ENCODE results near the gene SRR. TPM values are rescaled to one million over a fixed set of nuclear protein-coding genes. Genes with fewer than 3 reads are reported as not detected.

SRR gene
- total RNA-seq, 2 experiments from 2014 or later, result 18.3 to 23.0 TPM

DNA sequence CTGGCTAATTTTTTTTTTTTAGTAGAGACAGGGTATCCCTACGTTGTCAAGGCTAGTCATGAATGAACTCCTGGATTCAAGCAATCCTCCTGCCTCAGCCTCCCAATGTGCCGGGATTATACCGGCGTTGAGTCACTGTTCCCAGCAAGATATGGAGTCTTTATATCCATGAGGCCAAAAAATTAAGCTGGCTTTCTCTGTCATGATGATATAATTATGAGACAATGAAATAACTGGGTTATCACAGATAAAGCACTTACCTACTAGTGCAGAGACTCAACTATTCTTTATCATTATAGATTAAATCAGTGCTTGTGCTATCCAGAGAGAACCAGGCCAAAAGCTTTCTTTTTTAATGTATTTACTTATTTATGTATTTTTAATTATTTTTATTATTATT, 36.4 kb upstream of the SRR start:
- DNase-seq, result no peak
- Mint-ChIP-seq H3K4me1 (peaks cover 81% of the 10 kb centered on the region), H3K36me3 (ENCODE audit: low read depth) (peaks cover 52% of the 10 kb centered on the region), H3K27ac (peak overlapping the region; percentile 96), H3K9me3 (no peaks in the 10 kb centered on the region), H3K4me3 (peak overlapping the region; percentile 74), H3K27me3 (no peaks in the 10 kb centered on the region)
- CTCF ChIA-PET, result interaction anchor here (1.2 to 3.6 kb wide), 4 partner anchors 8 to 214 kb away, joined by 3 to 20 read pairs (median 4); partner anchors contain the start of gene HIC1
- POLR2A ChIA-PET, result no interaction called here

DNA sequence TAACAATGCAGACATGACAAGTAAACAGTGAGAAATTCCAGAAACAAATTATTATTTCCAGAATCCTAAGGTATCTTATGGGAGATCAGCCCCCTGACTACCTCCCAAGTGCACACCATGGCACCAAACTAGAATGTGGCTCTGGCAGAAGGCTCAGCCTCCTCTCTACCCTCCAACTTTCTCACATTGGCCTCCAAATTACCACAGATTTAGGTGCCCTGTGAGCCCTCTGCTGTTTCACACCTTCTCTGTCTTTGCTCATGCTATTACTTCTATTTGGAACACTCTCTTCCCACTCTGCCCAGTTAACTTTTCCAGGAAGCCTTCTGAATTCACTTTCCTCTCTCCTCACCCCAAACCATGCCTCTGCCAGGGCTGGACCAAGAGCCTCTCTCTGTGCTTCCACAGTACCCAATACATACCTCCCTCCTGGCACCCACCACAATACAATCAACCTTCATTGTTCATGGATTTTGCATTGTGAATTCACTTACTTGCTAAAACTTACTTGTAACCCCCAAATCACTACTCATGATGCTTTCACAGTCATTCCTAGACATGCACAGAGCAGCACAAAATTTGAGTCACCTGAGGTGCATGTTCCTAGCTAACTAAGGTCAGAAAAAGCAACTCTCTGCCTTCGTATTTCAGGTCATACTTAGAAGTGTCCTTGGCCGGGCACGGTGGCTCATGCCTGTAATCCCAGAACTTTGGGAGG, 31.6 kb upstream of the SRR start:
- DNase-seq, result no peak
- no peaks in the 10 kb centered on the region for H3K27me3 Mint-ChIP-seq
- H3K36me3 Mint-ChIP-seq (ENCODE audit: low read depth), result peaks cover 55% of the 10 kb centered on the region
- H3K27ac Mint-ChIP-seq, result peak overlapping the region; percentile 65
- CTCF ChIA-PET, result interaction anchor here (1.0 to 2.6 kb wide), 3 partner anchors 12 to 217 kb away, joined by 3 to 8 read pairs (median 6); partner anchors contain the start of gene HIC1
- POLR2A ChIA-PET, result no interaction called here
- peaks cover 74% of the 10 kb centered on the region for H3K4me1 Mint-ChIP-seq
- no peaks in the 10 kb centered on the region for H3K9me3 Mint-ChIP-seq
- no peak overlapping the region for H3K4me3 Mint-ChIP-seq

DNA sequence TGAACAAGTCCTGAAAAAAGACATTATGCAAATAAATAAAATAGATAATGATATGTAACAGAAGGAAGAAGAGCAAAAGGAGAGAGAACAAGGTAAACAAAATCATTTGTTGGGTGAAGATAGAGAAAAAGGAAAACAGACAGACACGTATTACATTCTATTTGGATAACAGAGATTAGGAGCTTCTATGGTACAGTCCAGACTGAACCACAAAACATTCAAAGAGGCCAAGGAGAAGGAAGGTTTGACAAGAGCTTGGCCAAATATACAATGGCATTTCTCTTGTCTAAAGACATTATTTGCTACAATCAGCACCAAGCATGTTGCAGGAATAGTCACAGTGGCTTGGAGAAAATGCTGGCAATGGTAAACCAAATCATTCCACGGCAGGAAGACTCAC, 29.3 kb upstream of the SRR start:
- peaks cover 74% of the 10 kb centered on the region for H3K4me1 Mint-ChIP-seq
- H3K4me3 Mint-ChIP-seq, result no peak overlapping the region
- POLR2A ChIA-PET, result interaction anchor here (1.2 kb wide), 1 partner anchor 15 kb away, joined by 6 read pairs; no protein-coding TSS in a partner anchor
- no peaks in the 10 kb centered on the region for H3K9me3 Mint-ChIP-seq
- H3K27me3 Mint-ChIP-seq, result no peaks in the 10 kb centered on the region
- CTCF ChIA-PET, result no interaction called here
- H3K27ac Mint-ChIP-seq, result peak overlapping the region; percentile 63
- DNase-seq, result no peak
- H3K36me3 Mint-ChIP-seq (ENCODE audit: low read depth), result peaks cover 60% of the 10 kb centered on the region

DNA sequence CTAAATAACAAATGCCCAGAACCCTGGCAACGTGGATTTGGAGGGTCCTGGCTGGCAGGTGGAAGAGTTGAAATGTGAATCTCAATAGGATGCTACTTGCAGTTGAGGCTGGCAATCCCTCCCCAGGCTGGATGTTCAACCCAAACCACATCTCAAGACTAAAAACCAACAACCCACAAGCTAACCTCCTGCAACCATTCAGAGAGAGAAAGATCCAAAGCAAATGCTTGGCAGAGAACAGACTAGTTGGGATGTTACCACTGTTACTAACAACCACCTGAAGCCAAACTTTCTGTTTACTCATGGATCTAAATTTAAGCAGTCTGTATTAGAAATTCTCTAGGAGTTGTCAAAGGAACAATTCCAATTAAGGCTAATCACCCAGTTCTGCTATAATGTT, 28.0 kb upstream of the SRR start:
- DNase-seq, result peak; percentile 66
- POLR2A ChIA-PET, result no interaction called here

DNA sequence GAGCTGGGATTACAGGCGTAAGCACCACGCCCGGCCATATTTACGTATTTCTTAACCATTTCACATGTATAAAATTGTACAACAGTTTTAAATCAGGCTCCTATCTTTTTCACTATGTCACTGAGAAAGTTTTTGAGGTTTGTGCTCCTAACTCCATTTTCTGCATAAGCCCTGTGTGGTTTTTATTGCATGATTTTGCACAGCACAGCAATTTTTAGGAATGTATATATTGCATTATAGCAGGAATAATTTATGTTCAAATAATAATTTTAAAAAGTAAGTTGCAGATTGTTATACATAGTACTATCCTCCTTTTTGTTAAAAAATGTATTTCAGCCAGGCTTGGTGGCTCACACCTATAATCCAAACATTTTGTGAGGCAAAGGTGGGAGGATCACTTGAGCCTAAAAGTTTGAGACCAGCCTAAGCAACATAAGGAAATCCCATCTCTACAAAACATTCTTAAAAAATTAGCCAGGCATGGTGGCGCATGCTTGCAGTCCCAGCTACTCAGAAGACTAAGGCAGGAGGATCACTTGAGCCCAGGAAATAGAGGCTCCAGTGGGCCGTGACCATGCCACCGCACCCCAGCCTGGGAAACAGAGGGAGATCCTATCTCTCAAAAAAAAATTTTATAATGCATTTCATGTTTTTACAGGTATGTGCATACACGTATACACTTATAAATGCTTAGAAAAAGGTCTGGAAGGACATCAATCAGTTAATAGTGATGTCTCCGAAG, 26.1 kb upstream of the SRR start:
- Mint-ChIP-seq H3K4me1 (peaks cover 77% of the 10 kb centered on the region), H3K27ac (peak overlapping the region; percentile 27), H3K9me3 (no peaks in the 10 kb centered on the region), H3K36me3 (ENCODE audit: low read depth) (peaks cover 64% of the 10 kb centered on the region), H3K27me3 (no peaks in the 10 kb centered on the region), H3K4me3 (no peak overlapping the region)
- no peak for DNase-seq
- POLR2A ChIA-PET, result no interaction called here
- CTCF ChIA-PET, result interaction anchor here (0.6 to 2.5 kb wide), 2 partner anchors 32 to 157 kb away, joined by 3 to 10 read pairs; no protein-coding TSS in a partner anchor

More for the DNA sequence above, 28.0 kb upstream of the SRR start:
- CTCF ChIA-PET, result interaction anchor here (0.6 to 2.5 kb wide), 8 partner anchors 8 to 221 kb away, joined by 3 to 10 read pairs (median 4); no protein-coding TSS in a partner anchor
- peaks cover 56% of the 10 kb centered on the region for H3K36me3 Mint-ChIP-seq (ENCODE audit: low read depth)
- H3K9me3 Mint-ChIP-seq, result no peaks in the 10 kb centered on the region
- H3K27me3 Mint-ChIP-seq, result no peaks in the 10 kb centered on the region
- H3K4me3 Mint-ChIP-seq, result peak overlapping the region; percentile 40
- peaks cover 70% of the 10 kb centered on the region for H3K4me1 Mint-ChIP-seq
- peak overlapping the region; percentile 81 for H3K27ac Mint-ChIP-seq

DNA sequence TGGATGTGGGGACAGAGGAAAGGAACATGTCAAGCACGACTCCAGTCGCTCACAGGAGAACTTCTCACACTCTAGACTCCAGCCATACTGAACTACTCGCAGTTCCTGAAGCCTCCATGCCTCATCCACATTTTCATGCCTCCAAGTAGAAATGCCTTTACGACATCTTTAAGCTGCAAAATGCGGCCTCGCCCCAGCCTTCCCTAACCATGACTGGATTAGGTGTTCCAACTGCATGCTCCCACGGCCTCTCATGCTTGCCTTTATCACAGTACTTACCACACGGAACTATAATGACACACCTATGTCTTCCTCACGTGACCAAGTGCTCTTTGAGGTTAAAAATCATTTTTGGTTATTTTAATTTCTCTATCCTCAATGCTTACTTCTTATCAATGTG, 24.0 kb upstream of the SRR start:
- peak overlapping the region; percentile 77 for H3K27ac Mint-ChIP-seq
- no peaks in the 10 kb centered on the region for H3K27me3 Mint-ChIP-seq
- ChIA-PET POLR2A (interaction anchor here (0.6 to 1.2 kb wide), 2 partner anchors 34 to 35 kb away, joined by 3 read pairs; no protein-coding TSS in a partner anchor), CTCF (interaction anchor here (0.6 to 7.0 kb wide), 5 partner anchors 16 to 223 kb away, joined by 3 to 82 read pairs (median 5); partner anchors contain the start of gene HIC1)
- H3K4me1 Mint-ChIP-seq, result peaks cover 72% of the 10 kb centered on the region
- peaks cover 66% of the 10 kb centered on the region for H3K36me3 Mint-ChIP-seq (ENCODE audit: low read depth)
- no peaks in the 10 kb centered on the region for H3K9me3 Mint-ChIP-seq
- DNase-seq, result no peak
- no peak overlapping the region for H3K4me3 Mint-ChIP-seq

DNA sequence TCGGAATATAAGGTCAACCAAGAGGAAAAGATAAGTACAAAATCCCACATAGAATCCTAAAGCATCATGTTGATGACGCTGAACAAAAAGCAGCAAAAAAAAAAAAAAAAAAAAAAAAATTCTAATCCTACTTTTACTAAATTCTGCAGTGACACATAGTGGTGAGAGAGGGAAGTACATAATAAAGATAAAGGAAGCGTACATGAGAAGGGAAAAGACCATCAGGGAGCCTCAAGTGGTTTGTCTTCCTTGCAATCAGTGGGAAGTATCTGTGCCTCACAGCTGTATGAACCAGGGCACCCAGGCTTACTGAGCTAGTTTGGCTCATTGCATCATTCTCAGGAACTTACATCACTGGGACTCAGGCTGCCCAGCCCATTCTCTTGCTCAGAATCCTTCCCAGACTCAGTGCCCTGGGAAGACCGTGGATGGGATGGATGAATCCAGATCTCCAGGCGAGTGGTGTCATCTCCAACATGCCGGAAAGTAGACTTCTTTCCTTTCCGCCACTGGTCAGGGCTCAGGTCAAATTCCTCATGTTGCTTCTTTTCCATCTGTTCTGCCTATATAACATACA, 21.4 kb upstream of the SRR start:
- peaks cover 59% of the 10 kb centered on the region for H3K36me3 Mint-ChIP-seq (ENCODE audit: low read depth)

DNA sequence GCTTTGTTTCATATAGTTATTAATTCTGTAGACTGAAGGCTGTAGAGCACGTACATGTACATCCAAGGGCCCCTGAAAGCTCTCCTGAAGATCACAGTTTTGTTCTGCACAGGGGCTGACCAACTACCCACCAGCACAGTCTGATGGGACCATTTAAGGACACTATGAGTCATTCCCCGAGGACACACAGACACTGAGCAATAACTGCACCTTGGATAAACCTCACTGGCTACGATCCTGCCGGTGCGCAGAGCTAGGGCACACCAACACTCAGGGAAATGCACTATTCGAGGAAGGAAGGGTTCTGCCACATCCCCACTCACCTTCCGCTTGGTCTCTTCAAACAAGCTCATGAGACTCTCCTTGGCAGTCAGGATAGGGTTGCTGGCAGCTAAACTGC, 20.4 kb upstream of the SRR start:
- POLR2A ChIA-PET, result interaction anchor here (0.9 kb wide), 1 partner anchor 38 kb away, joined by 3 read pairs; no protein-coding TSS in a partner anchor
- Mint-ChIP-seq H3K4me3 (no peak overlapping the region), H3K4me1 (peaks cover 52% of the 10 kb centered on the region), H3K27me3 (no peaks in the 10 kb centered on the region), H3K27ac (no peak overlapping the region), H3K36me3 (ENCODE audit: low read depth) (peaks cover 63% of the 10 kb centered on the region), H3K9me3 (no peaks in the 10 kb centered on the region)
- CTCF ChIA-PET, result interaction anchor here (0.8 to 7.0 kb wide), 17 partner anchors 9 to 251 kb away, joined by 3 to 82 read pairs (median 4); partner anchors contain the start of gene HIC1
- no peak for DNase-seq

More for the DNA sequence above, 21.4 kb upstream of the SRR start:
- no peaks in the 10 kb centered on the region for H3K9me3 Mint-ChIP-seq
- H3K4me1 Mint-ChIP-seq, result peaks cover 53% of the 10 kb centered on the region
- no peaks in the 10 kb centered on the region for H3K27me3 Mint-ChIP-seq
- ChIA-PET CTCF (interaction anchor here (0.6 to 7.0 kb wide), 23 partner anchors 10 to 495 kb away, joined by 3 to 82 read pairs (median 4); partner anchors contain the start of genes HIC1 and SMG6), POLR2A (interaction anchor here (0.9 kb wide), 1 partner anchor 37 kb away, joined by 3 read pairs; no protein-coding TSS in a partner anchor)
- H3K27ac Mint-ChIP-seq, result peak overlapping the region; percentile 11
- DNase-seq, result no peak
- no peak overlapping the region for H3K4me3 Mint-ChIP-seq

DNA sequence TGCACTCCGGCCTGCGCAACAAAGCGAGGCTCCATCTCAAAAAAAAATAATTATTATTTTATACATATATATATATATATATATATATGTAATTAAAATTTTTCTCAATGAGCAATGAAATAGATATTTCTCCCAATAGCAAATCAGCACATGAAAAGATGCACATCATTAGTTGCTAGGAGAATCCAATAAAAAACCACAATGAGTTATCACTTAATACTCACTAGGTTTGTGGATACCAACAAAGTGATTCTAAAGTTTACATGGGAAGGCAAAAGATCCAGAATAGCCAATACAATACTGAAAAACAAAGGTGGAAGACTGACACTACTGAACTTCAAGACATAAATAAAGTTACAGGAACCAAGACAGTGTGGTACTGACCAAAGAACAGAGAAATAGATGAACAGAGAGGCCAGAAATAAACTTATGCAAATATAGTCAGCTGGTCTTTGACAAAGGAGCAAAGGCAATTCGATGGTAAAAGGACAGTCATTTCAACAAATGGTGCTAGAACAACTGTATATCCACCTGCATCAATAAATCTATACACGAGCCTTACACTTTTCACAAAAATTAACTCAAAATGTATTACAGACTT, 13.8 kb upstream of the SRR start:
- H3K4me3 Mint-ChIP-seq, result no peak overlapping the region
- DNase-seq, result no peak
- H3K9me3 Mint-ChIP-seq, result no peaks in the 10 kb centered on the region
- ChIA-PET CTCF (no interaction called here), POLR2A (no interaction called here)
- H3K27ac Mint-ChIP-seq, result no peak overlapping the region
- no peaks in the 10 kb centered on the region for H3K27me3 Mint-ChIP-seq
- H3K4me1 Mint-ChIP-seq, result peaks cover 15% of the 10 kb centered on the region
- H3K36me3 Mint-ChIP-seq (ENCODE audit: low read depth), result peaks cover 57% of the 10 kb centered on the region

DNA sequence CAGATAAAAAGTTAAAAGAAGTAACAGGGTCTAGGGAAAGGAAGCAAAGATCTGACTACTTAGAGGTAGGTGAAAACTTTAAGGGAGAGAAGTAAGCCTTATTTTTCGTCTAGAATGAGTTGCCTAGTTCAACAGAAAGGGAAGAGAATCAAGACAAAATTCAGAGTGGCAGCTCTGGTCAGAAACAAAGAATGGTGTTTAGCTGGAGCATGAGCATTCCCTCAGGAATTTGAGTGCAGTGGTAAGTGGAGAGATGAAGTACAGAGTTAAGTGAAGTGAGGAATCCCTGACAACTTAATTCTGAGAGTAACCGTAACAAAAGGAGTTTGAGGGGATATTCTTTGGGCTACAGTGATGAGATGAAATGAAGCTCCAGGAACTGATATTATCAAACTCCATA, 11.7 kb upstream of the SRR start:
- Mint-ChIP-seq H3K9me3 (no peaks in the 10 kb centered on the region), H3K36me3 (ENCODE audit: low read depth) (peaks cover 65% of the 10 kb centered on the region), H3K4me1 (peaks cover 31% of the 10 kb centered on the region), H3K4me3 (no peak overlapping the region), H3K27ac (no peak overlapping the region), H3K27me3 (no peaks in the 10 kb centered on the region)
- ChIA-PET CTCF (interaction anchor here (0.7 to 1.2 kb wide), 2 partner anchors 9 to 11 kb away, joined by 4 to 5 read pairs; no protein-coding TSS in a partner anchor), POLR2A (no interaction called here)
- no peak for DNase-seq

DNA sequence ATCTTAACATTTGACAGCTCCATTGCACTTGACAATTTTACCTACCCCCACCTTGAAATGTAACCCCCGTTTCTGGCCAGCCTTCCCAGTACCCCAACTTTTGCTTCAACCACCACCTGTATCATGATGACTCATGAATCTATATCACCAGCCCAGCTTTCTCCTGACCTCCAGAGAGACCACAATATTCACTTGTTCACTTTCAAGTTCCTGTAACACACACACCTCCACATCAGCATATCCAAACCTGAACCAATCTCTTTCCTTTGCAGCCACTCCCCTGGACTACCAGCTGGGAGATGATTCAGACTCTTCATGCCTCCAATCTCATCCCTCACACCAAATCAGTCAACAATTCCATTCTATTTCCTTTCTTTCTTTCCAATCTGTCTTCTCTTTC, 8.2 kb upstream of the SRR start:
- H3K4me3 Mint-ChIP-seq, result no peak overlapping the region
- ChIA-PET CTCF (interaction anchor here (0.8 to 2.1 kb wide), 6 partner anchors 10 to 237 kb away, joined by 3 to 7 read pairs (median 4); no protein-coding TSS in a partner anchor), POLR2A (interaction anchor here (1.6 kb wide), 1 partner anchor 41 kb away, joined by 3 read pairs; the partner anchor contains the start of gene TSR1)
- H3K36me3 Mint-ChIP-seq (ENCODE audit: low read depth), result peaks cover 66% of the 10 kb centered on the region
- no peaks in the 10 kb centered on the region for H3K27me3 Mint-ChIP-seq
- H3K9me3 Mint-ChIP-seq, result no peaks in the 10 kb centered on the region
- peaks cover 51% of the 10 kb centered on the region for H3K4me1 Mint-ChIP-seq
- DNase-seq, result no peak
- H3K27ac Mint-ChIP-seq, result no peak overlapping the region

DNA sequence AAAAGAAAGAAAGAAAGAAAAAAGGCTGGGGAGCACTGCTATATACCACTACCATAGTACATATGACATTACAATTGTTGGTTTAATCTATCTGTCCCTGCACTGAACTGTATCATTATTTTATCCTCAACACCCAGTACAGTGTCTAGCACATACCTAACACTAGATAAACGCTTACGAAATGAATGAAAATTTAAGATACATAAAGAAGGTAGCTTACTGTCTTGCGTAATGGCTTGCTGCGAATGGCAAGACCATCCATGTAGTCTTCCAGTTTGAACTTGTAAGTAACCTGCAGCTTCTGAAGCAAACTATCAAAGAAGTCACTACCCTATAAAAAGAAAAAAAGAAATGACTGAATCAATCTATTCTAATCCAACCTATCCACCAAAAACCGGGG, 6.7 kb upstream of the SRR start:
- peaks cover 66% of the 10 kb centered on the region for H3K4me1 Mint-ChIP-seq
- H3K27ac Mint-ChIP-seq, result no peak overlapping the region
- peaks cover 59% of the 10 kb centered on the region for H3K36me3 Mint-ChIP-seq (ENCODE audit: low read depth)

More for the DNA sequence above, 6.7 kb upstream of the SRR start:
- POLR2A ChIA-PET, result no interaction called here
- H3K4me3 Mint-ChIP-seq, result no peak overlapping the region
- H3K27me3 Mint-ChIP-seq, result no peaks in the 10 kb centered on the region
- no peaks in the 10 kb centered on the region for H3K9me3 Mint-ChIP-seq
- DNase-seq, result no peak
- CTCF ChIA-PET, result interaction anchor here (1.2 to 1.5 kb wide), 2 partner anchors 39 to 41 kb away, joined by 3 to 6 read pairs; no protein-coding TSS in a partner anchor

Data from activated CD4-positive, alpha-beta T cell treated with anti-CD3 and anti-CD28 coated beads, Interleukin-2, amount 10 ng/mL, durations not matched to agents 7 days and 5 days (primary cell).